ENCODE data around the gene CEPT1. TPM values are rescaled to one million over a fixed set of nuclear protein-coding genes. Genes with fewer than 3 reads are reported as not detected.

CEPT1 gene
- total and polyA plus RNA-seq, 2 of the 4 experiments (the other 2 are of a cell fraction) = 13.3 to 27.4 TPM

DNA sequence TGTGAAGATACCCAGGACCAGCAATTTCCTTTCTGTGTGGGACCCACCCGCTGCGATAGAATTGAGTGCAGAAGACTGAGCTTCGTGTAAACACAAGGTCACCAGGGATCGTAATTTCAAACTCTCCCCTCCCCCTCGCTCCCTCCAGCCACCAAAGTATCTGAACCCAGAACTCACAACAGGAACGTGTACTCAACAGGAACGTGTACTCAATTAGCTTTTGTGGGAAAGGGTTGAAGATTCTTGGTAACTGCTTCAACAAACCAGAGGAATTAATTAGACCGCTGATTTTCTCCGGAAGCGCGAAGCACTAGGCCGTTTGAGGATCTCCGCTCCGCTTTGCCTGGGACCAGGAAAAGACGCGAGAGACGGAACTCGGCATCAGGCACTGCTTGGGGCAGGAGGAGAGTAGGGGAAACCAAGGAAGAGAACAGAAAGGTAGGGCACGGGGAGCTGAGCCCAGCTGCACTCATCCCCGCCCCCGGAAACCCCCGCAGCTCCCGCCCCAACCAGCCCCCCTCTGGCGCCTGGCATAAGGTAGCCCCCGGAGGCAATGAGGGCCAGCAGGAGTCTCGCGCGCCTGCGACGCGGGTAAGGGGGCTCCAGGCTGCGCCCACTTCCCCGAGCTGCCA is 583 bp upstream of the CEPT1 start:
- H2BK5ac ChIP-seq (ENCODE audit: low read depth, low read length, poor library complexity, severe bottlenecking) = peak overlapping the region; percentile 96
- peak overlapping the region; percentile 93 for H3K4ac ChIP-seq (ENCODE audit: low read depth, low read length)
- H4K20me1 ChIP-seq (ENCODE audit: insufficient read depth, low read length) = 0 out of 2 replicates have a peak, but pooled peaks cover 6% of the 10 kb centered on the region
- no TSS peak for BruUV-seq (replicated peaks)
- dilution Hi-C loops (cut with HindIII; ENCODE audit: low sequenced_read_pairs, unreplicated experiment) = no loop called here
- DNase-seq (peak; percentile 58), ATAC-seq (ENCODE audit: low read depth) (peak; percentile 58)
- in situ Hi-C loops (cut with MboI; ENCODE audit: low sequenced_read_pairs) = no loop called here
- H2BK120ac ChIP-seq (ENCODE audit: low read depth, low read length) = peak overlapping the region; percentile 73
- H3K23ac ChIP-seq (ENCODE audit: low read depth, low read length) = peak overlapping the region; percentile 98
- H3K4me3 ChIP-seq (ENCODE audit: insufficient read depth, low read depth, low read length) = peak overlapping the region; percentile 77
- ChIA-PET POLR2A (ENCODE audit: unreplicated experiment) (no interaction called here), CTCF (no interaction called here)
- H4K91ac ChIP-seq (ENCODE audit: insufficient read depth, low read depth, low read length) = peak overlapping the region; percentile 92
- H3K27ac ChIP-seq (ENCODE audit: insufficient read depth, low read length) = peak overlapping the region; percentile 88
- H3K9me3 ChIP-seq (ENCODE audit: control insufficient read depth, insufficient read depth, low read length) = no peaks in the 10 kb centered on the region
- no peaks in the 10 kb centered on the region for H3K27me3 ChIP-seq (ENCODE audit: control insufficient read depth, insufficient read depth, low read length)
- peak overlapping the region; percentile 98 for H3K14ac ChIP-seq (replicated peaks; ENCODE audit: low read depth, low read length)
- peaks cover 3% of the 10 kb centered on the region for H3K36me3 ChIP-seq (ENCODE audit: control insufficient read depth, insufficient read depth, low read length)
- TF ChIP-seq RCOR1 (IDR thresholded peaks at IDR 0.05; ENCODE audit: insufficient replicate concordance, low read length) = no peak
- no peak for TF ChIP-seq POLR2A (IDR thresholded peaks at IDR 0.05; ENCODE audit: low read depth, low read length)
- TF ChIP-seq RAD21 (IDR thresholded peaks at IDR 0.05; ENCODE audit: low read length) = no peak
- no peak for TF ChIP-seq MXI1 (IDR thresholded peaks at IDR 0.05; ENCODE audit: borderline replicate concordance, low read depth, low read length)
- TF ChIP-seq RFX5 (IDR thresholded peaks at IDR 0.05; ENCODE audit: low read depth, low read length) = no peak
- peak overlapping the region; percentile 43 to 83 for H4K8ac ChIP-seq (ENCODE audit: low read depth in 2 of 2, low read length in 2 of 2)
- no peak overlapping the region for H2BK20ac ChIP-seq (ENCODE audit: low read depth, low read length)
- H3K9ac ChIP-seq (ENCODE audit: low read depth, low read length) = peak overlapping the region; percentile 96
- no peaks in the 10 kb centered on the region for H3K9me1 ChIP-seq (ENCODE audit: insufficient read depth, low read length)
- intact Hi-C loops (cut with micrococcal nuclease) = loop anchor here (2.0 kb wide), 1 partner anchor 83 kb away; no protein-coding TSS in a partner anchor
- peak overlapping the region; percentile 63 for H2AK9ac ChIP-seq (replicated peaks; ENCODE audit: low read depth, low read length, poor library complexity)
- H4K5ac ChIP-seq (ENCODE audit: low read depth, low read length) = peak overlapping the region; percentile 89
- H3K4me1 ChIP-seq (ENCODE audit: control insufficient read depth, insufficient read depth, low read length) = peaks cover 2% of the 10 kb centered on the region
- H3K56ac ChIP-seq (ENCODE audit: extremely low read depth, insufficient read depth, low read length) = peak overlapping the region; percentile 93
- H3K4me2 ChIP-seq (ENCODE audit: low read depth, low read length) = peak overlapping the region; percentile 94
- H2BK15ac ChIP-seq (ENCODE audit: low read depth, low read length) = peak overlapping the region; percentile 38; the same call in 2 of the 3 replicates
- 3% methylated on average over 5 of the region's 33 CpGs; no CpG with 5 or more reads in 1 of the 2 experiments for WGBS, 2 experiments (ENCODE audit: extremely low coverage in 2 of 2, insufficient read length in 1 of 2)
- peak overlapping the region; percentile 100 for H2AFZ ChIP-seq (replicated peaks; ENCODE audit: low read length, poor library complexity)
- H2AK5ac ChIP-seq (ENCODE audit: low read depth, low read length) = peak overlapping the region; percentile 36; the same call in 1 of the 2 replicates
- peak overlapping the region; percentile 95 for H3K18ac ChIP-seq (ENCODE audit: low read depth, low read length)
- H3K79me1 ChIP-seq (ENCODE audit: low read depth in 1 of 2, low read length in 2 of 2) = peaks cover 3 to 44% of the 10 kb centered on the region in 2 experiments; a peak in 2 of 4 replicates

Measured in IMR-90 (cell line).